OCI-LY3 (cell line): ENCODE measurements around the gene KLF3.

ENCODE experiments used
- H2AFZ ChIP-seq: fragments of 200-600, 300-600 bp; shearing (Covaris generic); 2 replicates; pipeline ENCODE4 v1.6.0; 2014; ENCODE audit warnings: antibody characterized with exemption, low read depth, low read length
- H3K27ac ChIP-seq: fragments of 200-600, 300-600 bp; sonication (generic); 2 replicates; pipeline ENCODE4 v1.5.1; 2014; ENCODE audit warnings: mild to moderate bottlenecking, low read length, moderate library complexity, mixed read lengths
- H3K27me3 ChIP-seq: fragments of 200-600, 300-600 bp; sonication (generic); 2 replicates; pipeline ENCODE4 v1.6.1; 2014; ENCODE audit warnings: low read depth, low read length, mixed read lengths
- H3K36me3 ChIP-seq: fragments of 200-600, 300-600 bp; sonication (generic); replicated peaks from 2 replicates; pipeline ENCODE3; 2014; ENCODE audit warnings: low read depth, low read length, mixed read lengths
- H3K4me1 ChIP-seq: fragments of 300-600, 200-600 bp; sonication (generic); 2 replicates; pipeline ENCODE4 v1.6.1; 2014; ENCODE audit warnings: low read length, mixed read lengths
- H3K4me2 ChIP-seq: fragments of 200-600, 300-600 bp; sonication (generic); 2 replicates; pipeline ENCODE4 v1.6.1; 2014; ENCODE audit warnings: low read length, mixed read lengths
- H3K4me3 ChIP-seq: fragments of 300-600, 200-600 bp; sonication (generic); 2 replicates; pipeline ENCODE4 v1.5.1; 2014; ENCODE audit warnings: antibody characterized with exemption, mild to moderate bottlenecking, low read length, moderate library complexity
- H3K79me2 ChIP-seq: fragments of 300-600, 200-600 bp; shearing (Covaris generic); 2 replicates; pipeline ENCODE4 v1.6.1; 2014; ENCODE audit warnings: mild to moderate bottlenecking, low read length, mixed read lengths
- H3K9ac ChIP-seq: fragments of 300-600, 200-600 bp; shearing (Covaris generic); 2 replicates; pipeline ENCODE4 v1.6.0; 2014; ENCODE audit warnings: mild to moderate bottlenecking, low read length, moderate library complexity
- H3K9me3 ChIP-seq: fragments of 200-600, 300-600 bp; shearing (Covaris generic); 2 replicates; pipeline ENCODE4 v1.6.1; 2014; ENCODE audit warnings: low read length, mixed read lengths; ENCODE audit not compliant: insufficient read depth
- H4K20me1 ChIP-seq: fragments of 200-600, 300-600 bp; sonication (generic); 2 replicates; pipeline ENCODE4 v1.6.1; 2016; ENCODE audit warnings: low read length, mixed read lengths; ENCODE audit not compliant: insufficient read depth
- CTCF ChIP-seq: fragments of 200-600, 300-600 bp; sonication (generic); IDR thresholded peaks from 2 replicates; pipeline ENCODE4 v1.5.1; 2014; ENCODE audit warnings: antibody characterized with exemption, low read length, low read depth
- EZH2phosphoT487 ChIP-seq: fragments of 200-600 bp; shearing (Covaris generic); IDR thresholded peaks from 2 replicates; pipeline ENCODE4 v1.6.1; 2018; ENCODE audit warnings: antibody characterized with exemption, mixed run types, low read depth

KLF3 gene

GRCh38 chr4:38665551-38666411, 1.8 kb downstream of the KLF3 start:
- Histone ChIP-seq H3K4me3 (no peak overlapping the region), H3K36me3 (no peaks in the 10 kb centered on the region), H3K9me3 (no peaks in the 10 kb centered on the region), H3K9ac (no peak overlapping the region), H3K79me2 (no peaks in the 10 kb centered on the region), H3K4me1 (peaks cover 11% of the 10 kb centered on the region), H3K27me3 (peaks cover 76% of the 10 kb centered on the region), H3K4me2 (no peak overlapping the region), H4K20me1 (no peaks in the 10 kb centered on the region), H3K27ac (no peak overlapping the region), H2AFZ (no peak overlapping the region)
- TF ChIP-seq CTCF (no peak), EZH2phosphoT487 (no peak; the same call in none of the 2 replicates)

GRCh38 chr4:38666766-38667084, 2.7 kb downstream of the KLF3 start:
- H3K79me2 ChIP-seq = no peaks in the 10 kb centered on the region
- H3K27ac ChIP-seq = no peak overlapping the region
- H3K27me3 ChIP-seq = peaks cover 76% of the 10 kb centered on the region
- H3K36me3 ChIP-seq = no peaks in the 10 kb centered on the region
- H3K4me2 ChIP-seq = peak overlapping the region; percentile 48; the same call in 1 of the 2 replicates
- no peak for TF ChIP-seq CTCF
- TF ChIP-seq EZH2phosphoT487 = no peak
- no peak overlapping the region for H3K9ac ChIP-seq
- no peaks in the 10 kb centered on the region for H4K20me1 ChIP-seq
- no peak overlapping the region for H3K4me3 ChIP-seq
- no peak overlapping the region for H2AFZ ChIP-seq
- H3K4me1 ChIP-seq = peaks cover 18% of the 10 kb centered on the region
- H3K9me3 ChIP-seq = no peaks in the 10 kb centered on the region

GRCh38 chr4:38667085-38667893, 3.3 kb downstream of the KLF3 start:
- no peak overlapping the region for H2AFZ ChIP-seq
- TF ChIP-seq CTCF (no peak), EZH2phosphoT487 (0 out of 2 replicates have a peak, but pooled peaks have one; percentile 14)
- H3K79me2 ChIP-seq = no peaks in the 10 kb centered on the region
- H4K20me1 ChIP-seq = no peaks in the 10 kb centered on the region
- peak overlapping the region; percentile 48 for H3K4me2 ChIP-seq
- H3K4me1 ChIP-seq = peaks cover 18% of the 10 kb centered on the region
- peaks cover 75% of the 10 kb centered on the region for H3K27me3 ChIP-seq
- no peaks in the 10 kb centered on the region for H3K36me3 ChIP-seq
- H3K9me3 ChIP-seq = no peaks in the 10 kb centered on the region
- no peak overlapping the region for H3K4me3 ChIP-seq
- H3K9ac ChIP-seq = no peak overlapping the region
- H3K27ac ChIP-seq = no peak overlapping the region

- Histone ChIP-seq H3K79me2 (no peaks in the 10 kb centered on the region), H4K20me1 (no peaks in the 10 kb centered on the region), H3K4me1 (peaks cover 16% of the 10 kb centered on the region), H3K4me2 (no peak overlapping the region), H3K9me3 (no peaks in the 10 kb centered on the region), H3K27ac (no peak overlapping the region), H3K9ac (no peak overlapping the region), H2AFZ (no peak overlapping the region), H3K27me3 (peaks cover 72% of the 10 kb centered on the region), H3K4me3 (no peak overlapping the region), H3K36me3 (no peaks in the 10 kb centered on the region)
- TF ChIP-seq EZH2phosphoT487 = no peak
- no peak for TF ChIP-seq CTCF
Measured at GRCh38 chr4:38668203-38668971, 4.4 kb downstream of the KLF3 start.
